GM19023 (cell line): ENCODE results near the gene ALOX5.
A peak's percentile ranks its signal among the peaks of the same experiment; 100 is the strongest.
"Not testable (repeated sequence)": the region's sequence is repeated elsewhere in the genome, so short reads cannot be mapped to it uniquely, and the experiment has no call there.

ENCODE experiments used
- ATAC-seq: cut with Tn5 transposase; IDR thresholded peaks from one replicate; pipeline ENCODE4 v1.9.1; 2021; ENCODE audit warnings: mild to moderate bottlenecking, moderate library complexity; ENCODE audit not compliant: unreplicated experiment

ALOX5 gene

GRCh38 chr10:45403151-45403550 lies 29.1 kb downstream of the ALOX5 start:
- no peak for ATAC-seq

- ATAC-seq = no peak
These were observed 30.2 kb downstream of the ALOX5 start for GRCh38 chr10:45404087-45404769.

DNA sequence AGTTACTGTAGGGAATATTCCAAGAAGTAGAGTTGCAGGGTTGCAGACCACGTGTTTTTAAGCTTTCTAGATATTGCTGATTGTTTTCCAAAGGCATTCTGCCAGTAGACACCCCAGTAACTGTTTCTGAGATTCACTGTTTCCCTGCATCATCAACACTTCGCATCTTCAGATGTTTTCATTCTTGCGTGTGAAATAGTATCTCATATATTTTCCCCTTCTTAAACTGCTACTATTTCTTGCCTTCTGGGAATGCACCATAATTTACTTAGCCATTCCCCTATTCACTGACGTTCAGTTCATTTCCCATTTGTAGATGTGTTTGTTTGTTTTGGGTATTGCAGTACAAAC lies 30.7 kb downstream of the ALOX5 start:
- ATAC-seq = no peak

DNA sequence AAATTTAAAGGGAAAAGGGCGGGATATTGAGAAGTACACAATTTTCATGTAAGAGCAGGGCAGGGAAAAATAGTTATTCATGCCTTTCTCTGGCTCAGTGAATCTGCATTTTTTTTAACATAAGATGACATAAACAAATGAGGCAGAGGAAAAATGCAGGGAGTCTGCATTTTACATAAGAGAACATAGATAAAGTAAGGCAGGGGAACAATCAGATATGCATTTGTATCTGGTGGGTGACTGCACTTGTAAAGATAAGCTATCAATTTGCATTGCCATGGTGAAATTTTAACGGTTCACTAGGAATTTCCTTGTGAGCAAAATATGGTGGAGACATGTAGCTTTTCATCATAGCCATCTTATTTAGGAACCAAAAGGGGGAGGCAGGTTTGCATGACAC lies 33.5 kb downstream of the ALOX5 start:
- ATAC-seq = no peak

DNA sequence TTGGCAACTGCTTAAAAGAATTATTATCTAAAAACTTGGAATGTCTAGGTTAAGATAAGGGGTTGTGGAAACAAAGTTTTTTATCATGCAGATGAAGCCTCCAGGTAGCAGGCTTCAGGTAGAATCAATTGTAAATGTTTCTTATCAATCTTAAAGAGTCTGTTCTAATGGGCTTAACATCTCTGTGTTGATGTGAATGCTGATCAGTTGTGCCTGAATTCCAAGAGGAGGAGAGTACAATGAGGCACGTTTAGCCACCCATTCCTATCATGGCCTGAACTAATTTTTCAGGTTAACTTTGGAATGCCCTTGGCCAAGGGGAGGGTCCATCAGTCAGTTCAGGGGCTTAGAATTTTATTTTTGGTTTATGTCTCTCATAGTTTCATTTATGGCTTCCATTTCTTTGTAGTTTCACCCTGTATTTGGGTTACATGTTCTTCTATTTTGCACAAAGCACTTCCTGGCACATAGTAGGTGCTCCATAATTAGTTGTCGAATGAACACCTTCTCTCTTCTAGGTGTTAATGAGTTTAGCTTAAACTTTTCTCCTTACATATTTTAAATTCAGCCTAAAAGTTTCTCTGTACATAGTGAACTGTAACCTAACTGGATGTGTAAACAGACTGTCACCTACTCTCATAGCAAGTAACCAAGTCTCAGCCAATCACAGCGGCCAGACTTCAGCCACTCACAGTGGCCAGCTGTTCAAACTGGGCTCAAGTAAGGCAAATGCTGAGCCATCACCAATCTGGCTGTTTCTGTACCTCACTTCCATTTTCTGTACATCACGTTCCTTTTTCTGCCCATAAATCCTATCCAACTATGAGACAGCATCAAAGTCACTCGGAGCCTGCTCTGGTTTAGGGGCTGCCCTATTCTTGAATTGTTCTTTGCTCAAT lies 34.7 kb downstream of the ALOX5 start:
- no peak for ATAC-seq

- not testable (repeated sequence) for ATAC-seq
These were observed 35.3 kb downstream of the ALOX5 start for GRCh38 chr10:45409347-45409746.

DNA sequence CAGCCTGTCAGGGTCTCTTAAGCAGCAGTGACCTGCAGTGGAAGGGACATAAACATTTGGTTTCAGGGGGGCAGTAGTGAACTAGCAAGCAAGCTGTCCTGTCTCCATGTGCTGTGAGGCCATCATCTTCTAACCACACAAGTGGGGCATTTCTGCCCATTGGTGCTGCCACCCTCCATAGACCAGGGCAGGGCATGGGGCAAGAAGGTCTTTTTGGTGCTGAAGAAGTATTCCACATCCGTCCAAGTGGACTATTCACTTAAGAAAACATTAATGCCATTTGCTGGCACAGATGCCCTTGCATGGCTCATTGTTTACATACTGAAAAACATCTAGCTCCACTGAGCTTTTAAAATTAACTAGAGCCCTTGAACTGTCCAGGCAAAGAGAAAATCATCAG lies 35.8 kb downstream of the ALOX5 start:
- ATAC-seq = no peak

GRCh38 chr10:45410489-45410806 lies 36.4 kb downstream of the ALOX5 start:
- no peak for ATAC-seq

DNA sequence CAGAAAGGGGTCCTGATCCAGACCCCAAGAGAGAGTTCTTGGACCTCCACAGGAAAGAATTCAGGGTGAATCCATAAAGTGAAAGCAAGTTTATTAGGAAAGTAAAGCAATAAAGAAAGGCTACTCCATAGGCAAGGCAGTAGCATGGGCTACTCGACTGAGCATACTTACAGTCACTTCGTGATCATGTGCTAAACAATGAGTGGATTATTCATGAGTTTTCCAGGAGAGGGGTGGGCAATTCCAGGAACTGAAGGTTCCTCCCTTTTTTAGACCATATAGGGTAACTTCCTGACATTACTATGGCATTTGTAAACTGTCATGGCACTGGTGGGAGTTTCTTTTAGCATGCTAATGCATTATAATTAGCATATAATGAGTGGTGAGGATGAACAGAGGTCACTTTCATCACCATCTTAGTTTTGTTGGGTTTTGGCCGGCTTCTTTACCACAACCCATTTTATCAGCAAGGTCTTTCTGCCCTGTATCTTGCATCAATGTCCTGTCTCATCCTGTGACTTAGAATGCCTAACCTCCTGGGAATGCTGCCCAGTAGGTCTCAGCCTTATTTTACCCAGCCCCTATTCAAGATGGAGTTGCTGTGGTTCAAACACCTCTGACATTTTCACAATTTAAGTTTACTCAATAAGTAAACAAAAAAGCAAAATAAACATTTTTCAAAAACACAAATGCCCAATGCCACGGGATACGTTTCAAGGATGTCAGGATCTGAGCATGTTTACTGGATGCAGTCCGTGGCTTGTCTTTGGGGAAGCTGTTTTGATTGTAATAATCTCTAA lies 37.0 kb downstream of the ALOX5 start:
- no peak for ATAC-seq

DNA sequence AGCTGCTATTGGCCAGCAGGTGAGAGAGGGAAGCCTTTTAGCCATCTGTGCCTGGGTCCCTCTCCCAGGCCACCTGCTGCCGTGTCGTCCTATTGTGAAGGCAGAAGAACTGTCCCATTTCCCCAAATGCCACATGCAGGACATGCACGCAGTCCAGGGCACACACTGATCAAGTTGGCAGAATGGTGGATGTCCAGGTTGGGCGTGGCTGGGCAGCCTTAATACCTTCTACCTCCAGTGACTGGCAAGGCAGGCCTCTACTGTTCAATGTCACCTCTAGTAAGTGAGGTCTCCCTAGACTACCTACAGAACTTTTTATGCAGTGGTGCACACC lies 37.6 kb downstream of the ALOX5 start:
- ATAC-seq = no peak

DNA sequence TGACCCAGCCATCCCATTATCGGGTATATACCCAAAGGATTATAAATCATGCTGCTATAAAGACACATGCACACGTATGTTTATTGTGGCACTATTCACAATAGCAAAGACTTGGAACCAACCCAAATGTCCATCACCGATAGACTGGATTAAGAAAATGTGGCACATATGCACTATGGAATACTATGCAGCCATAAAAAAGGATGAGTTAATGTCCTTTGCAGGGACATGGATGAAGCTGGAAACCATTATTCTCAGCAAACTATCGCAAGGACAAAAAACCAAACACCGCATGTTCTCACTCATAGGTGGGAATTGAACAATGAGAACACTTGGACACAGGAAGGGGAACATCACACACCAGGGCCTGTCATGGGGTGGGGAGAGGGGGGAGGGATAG lies 41.0 kb downstream of the ALOX5 start:
- not testable (repeated sequence) for ATAC-seq

- ATAC-seq = no peak
These were observed 42.6 kb downstream of the ALOX5 start for GRCh38 chr10:45416603-45417002.

- ATAC-seq = no peak
These were observed 43.7 kb downstream of the ALOX5 start for GRCh38 chr10:45417746-45418145.

DNA sequence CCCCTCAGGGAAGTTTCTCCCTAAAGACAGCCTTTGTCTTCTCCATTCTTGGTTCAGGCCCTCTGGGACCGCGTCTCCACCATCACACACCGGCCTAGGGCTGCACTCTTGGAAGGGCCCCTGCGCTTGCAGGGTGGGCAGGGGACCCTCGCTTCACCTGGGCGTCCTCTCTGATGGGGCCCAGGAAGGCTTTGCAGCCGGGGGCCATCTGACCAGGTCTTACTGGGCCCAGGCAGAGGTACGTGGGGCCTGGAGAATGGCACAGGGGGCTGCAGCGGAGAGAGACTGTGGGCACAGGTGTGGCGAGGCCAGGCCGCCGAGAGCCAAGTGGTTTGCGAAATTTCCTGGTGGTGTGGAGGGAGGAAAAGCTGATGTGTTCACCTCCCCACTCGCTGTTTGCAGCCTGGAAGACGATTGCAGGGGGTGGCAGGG lies 44.4 kb downstream of the ALOX5 start:
- ATAC-seq = peak; percentile 1

DNA sequence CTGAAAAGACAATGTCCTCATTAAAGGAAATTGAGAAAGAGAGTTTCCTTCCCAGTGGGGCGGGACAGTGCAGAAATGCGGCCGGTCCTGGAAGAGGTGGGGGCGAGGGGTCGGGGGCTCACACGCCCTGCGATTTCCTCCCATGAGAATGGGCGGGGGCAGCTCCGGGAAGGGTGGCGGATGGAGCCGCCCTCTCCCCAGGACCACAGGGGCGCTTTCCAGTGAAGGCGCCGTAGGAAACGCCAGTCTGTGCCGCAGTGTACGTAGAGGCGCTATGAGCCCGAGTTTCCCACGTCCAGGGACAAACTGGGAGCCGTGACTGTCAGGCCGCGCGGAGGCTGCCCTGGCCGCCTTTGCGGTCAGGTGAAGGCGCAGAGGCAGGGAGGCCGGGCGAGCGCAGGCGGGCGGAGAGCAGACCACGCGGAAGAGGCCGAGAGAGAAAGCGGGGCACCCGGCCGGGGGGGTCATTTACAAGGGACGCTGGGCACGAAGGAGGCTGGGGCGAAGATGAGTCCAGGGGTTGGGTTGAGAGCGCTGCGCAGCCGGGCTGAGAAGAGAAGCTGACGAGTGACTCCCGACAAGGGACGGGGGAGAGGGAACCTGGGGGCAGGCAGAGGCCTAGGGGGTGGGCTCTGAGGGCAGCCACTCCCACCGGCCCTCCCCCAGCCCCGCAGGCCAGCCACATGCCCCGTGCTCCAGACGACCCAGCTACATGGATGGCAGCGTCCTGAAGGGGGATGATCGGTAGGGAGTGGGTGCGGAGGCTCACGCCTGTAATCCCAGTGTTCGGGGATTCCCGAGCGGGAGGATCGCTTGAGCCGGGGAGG lies 45.0 kb downstream of the ALOX5 start:
- ATAC-seq = peak; percentile 56

- ATAC-seq = peak; percentile 4
These were observed 45.6 kb downstream of the ALOX5 start for GRCh38 chr10:45419676-45420025.

GRCh38 chr10:45420453-45421192 lies 46.6 kb downstream of the ALOX5 start:
- ATAC-seq = peak; percentile 53

DNA sequence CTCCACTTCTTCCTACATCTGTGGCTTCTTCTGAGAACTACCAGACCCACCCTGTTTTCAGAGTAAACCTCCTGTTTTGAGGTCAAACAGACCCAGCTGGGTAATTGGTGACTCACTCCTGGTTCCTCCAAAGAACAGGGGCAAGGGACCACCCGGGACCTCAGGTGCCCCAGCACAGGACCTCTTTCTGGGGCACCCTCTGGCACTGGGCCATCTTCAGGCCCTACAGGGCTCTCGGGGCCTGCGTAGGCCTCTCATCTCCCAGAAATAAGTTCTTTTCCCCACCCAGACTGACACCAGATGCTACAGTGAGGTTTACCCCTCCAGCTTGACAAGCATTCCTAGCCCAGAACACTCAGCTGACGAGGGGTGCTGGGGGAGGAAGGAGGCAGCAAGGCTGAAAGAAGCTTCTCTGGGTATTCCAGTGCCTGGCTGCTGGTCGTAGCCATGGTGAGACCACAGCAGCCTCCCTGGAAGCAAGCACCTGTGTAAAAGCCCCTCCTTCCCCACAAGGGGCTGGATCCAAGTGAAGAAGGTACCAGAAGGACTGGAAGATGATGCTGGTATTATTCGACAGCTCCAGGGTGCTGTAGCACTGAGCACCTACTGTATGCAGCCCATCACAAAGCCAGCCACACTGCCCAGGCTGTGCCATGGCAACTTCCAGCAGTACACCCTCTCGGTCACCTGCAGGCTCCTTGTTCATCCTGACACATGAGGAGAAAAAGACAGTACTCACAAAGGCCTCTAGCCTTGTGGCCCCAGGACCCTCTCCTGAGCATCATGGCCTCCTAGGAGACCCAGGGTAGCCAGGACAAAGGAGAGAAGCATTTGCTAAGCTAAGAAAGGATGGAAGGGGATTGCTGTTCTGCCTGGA lies 47.4 kb downstream of the ALOX5 start:
- no peak for ATAC-seq

DNA sequence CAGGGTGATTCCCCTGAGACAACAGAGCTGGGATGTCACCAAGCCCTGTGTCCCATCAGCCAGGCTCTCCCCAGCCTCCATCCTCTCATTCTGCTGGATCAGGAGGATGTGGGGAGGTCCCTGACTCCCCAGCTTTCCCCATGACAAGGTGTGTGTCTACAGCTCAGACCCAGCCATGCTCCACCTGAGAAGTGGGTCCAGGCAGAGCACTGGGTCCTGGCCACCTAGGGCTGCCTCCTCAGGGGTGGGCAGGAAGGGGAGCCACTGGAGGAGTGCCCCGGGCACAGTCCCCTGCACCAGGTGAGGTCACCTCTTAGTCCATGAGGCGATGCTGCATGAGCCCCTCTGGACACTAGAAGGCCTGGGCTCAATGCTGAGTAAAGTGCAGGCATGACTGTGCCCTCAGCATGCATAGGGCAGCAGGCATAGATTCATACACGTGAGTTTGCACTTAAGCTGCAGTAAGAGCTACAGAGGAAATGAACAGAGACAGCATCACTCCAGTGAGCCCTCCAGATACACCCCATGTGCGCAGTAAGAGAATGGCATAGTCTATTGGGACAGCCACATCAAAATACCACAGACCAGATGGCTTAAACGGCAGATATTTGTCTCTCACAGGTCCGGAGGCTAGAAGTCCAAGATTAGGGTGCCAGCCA lies 48.3 kb downstream of the ALOX5 start:
- no peak for ATAC-seq
